ENCODE measurements around the gene RASSF5. TPM values are rescaled to one million over a fixed set of nuclear protein-coding genes. Genes with fewer than 3 reads are reported as not detected.

Gene RASSF5
- total RNA-seq, 1 donor from 2014 or later, result 220 TPM

DNA sequence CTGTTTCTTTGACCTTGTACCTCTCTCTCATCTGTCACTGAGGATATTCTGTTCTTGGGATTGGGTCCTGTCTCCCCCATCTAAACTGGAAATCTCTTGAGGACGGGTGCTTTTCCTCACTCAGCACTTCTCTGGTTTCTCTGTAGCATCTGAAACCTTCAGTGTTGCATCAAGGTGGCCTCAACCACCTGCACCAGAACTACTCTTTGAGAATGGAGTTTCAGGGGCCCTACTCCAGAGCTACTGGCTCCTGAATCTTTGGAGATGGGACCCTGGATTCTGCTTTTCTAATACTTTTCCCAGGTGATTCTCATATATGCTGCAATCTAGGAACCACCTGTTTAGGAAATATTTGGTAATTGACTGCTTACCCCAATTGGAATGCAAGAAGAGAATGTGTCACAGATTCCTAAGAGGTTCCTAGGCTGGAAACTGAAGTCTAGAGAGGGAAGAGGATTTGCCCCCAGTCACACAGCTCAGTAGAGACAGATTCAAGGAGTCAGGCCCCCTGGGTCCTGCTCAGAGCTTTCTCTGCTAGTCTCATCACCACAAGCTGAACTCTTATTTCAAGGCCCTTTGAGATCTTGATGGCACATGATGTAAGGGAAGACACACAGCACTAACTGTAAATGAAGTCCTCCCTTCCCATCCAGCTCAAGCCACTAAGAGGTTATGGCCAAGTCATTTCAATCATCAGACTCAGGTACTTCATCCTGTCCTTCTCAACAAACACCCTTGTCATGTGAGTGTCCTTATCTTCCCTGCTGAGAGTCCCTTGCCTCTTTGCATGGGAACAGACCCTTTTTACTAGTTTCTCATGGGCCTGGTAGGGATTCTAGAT is 56.3 kb downstream of the RASSF5 start:
- Mint-ChIP-seq H3K27ac (peak overlapping the region; percentile 91), H3K9me3 (no peaks in the 10 kb centered on the region), H3K27me3 (ENCODE audit: insufficient read depth) (peaks cover 2% of the 10 kb centered on the region), H3K4me3 (peak overlapping the region; percentile 78), H3K36me3 (ENCODE audit: low read depth) (peaks cover 89% of the 10 kb centered on the region), H3K4me1 (ENCODE audit: low read depth) (peaks cover 93% of the 10 kb centered on the region)
- intact Hi-C loops (cut with micrococcal nuclease), result loop anchor here (2.0 to 10.0 kb wide), 2 partner anchors 15 to 819 kb away; no protein-coding TSS in a partner anchor
- no peak for DNase-seq (ENCODE audit: low spot score)

DNA sequence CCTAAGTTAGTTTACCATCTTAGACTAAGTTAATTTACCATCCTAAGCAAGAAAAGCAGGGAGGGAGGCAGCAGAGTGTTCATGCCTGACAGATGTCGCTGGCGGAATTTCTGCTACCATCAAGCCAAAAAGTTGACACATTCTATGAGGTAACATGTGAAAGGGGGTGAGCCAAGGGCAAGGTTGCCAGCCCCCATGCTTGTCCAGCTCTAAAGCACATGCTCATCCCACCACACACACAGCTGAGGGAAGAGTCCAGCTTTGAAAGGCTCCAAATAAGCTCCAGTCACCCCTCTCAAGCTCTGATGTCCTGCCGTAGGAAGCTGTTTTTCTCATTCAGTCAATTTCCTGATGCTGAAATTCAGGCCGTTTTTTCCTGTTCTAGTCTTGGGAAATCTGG is 58.7 kb downstream of the RASSF5 start:
- Mint-ChIP-seq H3K9me3 (no peaks in the 10 kb centered on the region), H3K27ac (peak overlapping the region; percentile 91), H3K4me1 (ENCODE audit: low read depth) (peaks cover 100% of the 10 kb centered on the region), H3K4me3 (peak overlapping the region; percentile 78), H3K27me3 (ENCODE audit: insufficient read depth) (peaks cover 2% of the 10 kb centered on the region), H3K36me3 (ENCODE audit: low read depth) (peaks cover 80% of the 10 kb centered on the region)
- intact Hi-C loops (cut with micrococcal nuclease), result loop anchor here (1.0 to 10.0 kb wide), 2 partner anchors 9 to 821 kb away; no protein-coding TSS in a partner anchor
- no peak for DNase-seq (ENCODE audit: low spot score)

- peaks cover 2% of the 10 kb centered on the region for H3K27me3 Mint-ChIP-seq (ENCODE audit: insufficient read depth)
- intact Hi-C loops (cut with micrococcal nuclease), result loop anchor here (1.0 to 10.0 kb wide), 2 partner anchors 8 to 822 kb away; no protein-coding TSS in a partner anchor
- peak overlapping the region; percentile 78 for H3K4me3 Mint-ChIP-seq
- DNase-seq (ENCODE audit: low spot score), result no peak
- H3K4me1 Mint-ChIP-seq (ENCODE audit: low read depth), result peaks cover 100% of the 10 kb centered on the region
- peaks cover 79% of the 10 kb centered on the region for H3K36me3 Mint-ChIP-seq (ENCODE audit: low read depth)
- peak overlapping the region; percentile 91 for H3K27ac Mint-ChIP-seq
- no peaks in the 10 kb centered on the region for H3K9me3 Mint-ChIP-seq
These were observed 59.7 kb downstream of the RASSF5 start for GRCh38 chr1:206566999-206567398.

- Mint-ChIP-seq H3K27ac (peak overlapping the region; percentile 83), H3K9me3 (no peaks in the 10 kb centered on the region), H3K4me3 (peak overlapping the region; percentile 78), H3K27me3 (ENCODE audit: insufficient read depth) (no peaks in the 10 kb centered on the region), H3K4me1 (ENCODE audit: low read depth) (peaks cover 100% of the 10 kb centered on the region), H3K36me3 (ENCODE audit: low read depth) (peaks cover 77% of the 10 kb centered on the region)
- no peak for DNase-seq (ENCODE audit: low spot score)
- intact Hi-C loops (cut with micrococcal nuclease), result loop anchor here (10.0 kb wide), 1 partner anchor 823 kb away; no protein-coding TSS in a partner anchor
These were observed 60.9 kb downstream of the RASSF5 start for GRCh38 chr1:206568256-206568655.

DNA sequence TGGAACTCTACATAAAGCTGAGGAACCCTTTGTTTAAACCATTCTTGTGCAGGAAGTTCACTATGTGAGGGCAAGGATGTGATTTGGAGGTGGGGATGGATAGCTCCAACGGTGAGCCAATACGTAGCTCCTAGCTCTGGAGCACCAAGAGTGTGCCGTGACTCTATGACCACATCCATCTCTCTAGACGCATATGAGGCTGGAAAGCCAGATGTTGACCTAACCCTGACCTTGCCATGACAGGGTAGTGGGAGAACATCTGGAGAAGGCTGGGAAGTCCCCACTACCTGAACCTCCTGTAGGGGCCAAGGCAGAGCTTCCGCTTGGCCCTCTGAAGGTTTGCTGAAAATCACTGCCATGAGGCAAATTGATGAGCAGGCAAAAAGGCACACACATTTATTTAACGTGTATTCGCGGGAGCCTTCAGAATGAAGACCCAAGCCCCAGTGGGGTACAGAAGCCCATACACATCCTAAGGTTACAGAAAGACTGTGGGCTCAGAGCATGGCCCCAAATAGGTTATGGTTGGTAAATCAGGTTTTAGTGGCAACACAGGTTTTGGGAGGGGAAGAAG is 61.5 kb downstream of the RASSF5 start:
- no peaks in the 10 kb centered on the region for H3K27me3 Mint-ChIP-seq (ENCODE audit: insufficient read depth)
- peak overlapping the region; percentile 59 for H3K27ac Mint-ChIP-seq
- H3K4me1 Mint-ChIP-seq (ENCODE audit: low read depth), result peaks cover 100% of the 10 kb centered on the region
- H3K4me3 Mint-ChIP-seq, result peak overlapping the region; percentile 57
- DNase-seq (ENCODE audit: low spot score), result no peak
- H3K9me3 Mint-ChIP-seq, result no peaks in the 10 kb centered on the region
- H3K36me3 Mint-ChIP-seq (ENCODE audit: low read depth), result peaks cover 77% of the 10 kb centered on the region
- intact Hi-C loops (cut with micrococcal nuclease), result loop anchor here (10.0 kb wide), 1 partner anchor 824 kb away; no protein-coding TSS in a partner anchor

DNA sequence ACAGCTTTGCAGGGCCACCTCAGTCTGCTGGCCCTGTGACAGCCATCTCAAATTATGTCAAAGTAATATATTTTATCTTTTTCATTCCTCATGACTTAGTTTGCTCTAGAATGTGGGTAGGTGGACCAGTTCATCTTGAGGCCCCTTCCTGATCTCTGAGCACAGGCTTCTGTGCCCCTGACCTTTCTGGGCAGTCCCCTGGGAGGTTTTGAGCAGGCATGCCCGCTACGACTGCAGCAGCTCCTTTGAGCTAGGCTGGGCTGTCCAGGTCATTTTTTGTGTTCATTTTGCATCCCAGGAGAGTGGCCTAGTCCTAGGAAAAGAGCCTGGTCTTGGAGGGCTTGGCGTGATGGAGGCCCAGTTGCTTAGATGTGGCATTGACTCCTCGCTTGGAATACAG is 62.2 kb downstream of the RASSF5 start:
- Mint-ChIP-seq H3K4me3 (peak overlapping the region; percentile 8), H3K27ac (peak overlapping the region; percentile 59), H3K4me1 (ENCODE audit: low read depth) (peaks cover 100% of the 10 kb centered on the region), H3K36me3 (ENCODE audit: low read depth) (peaks cover 75% of the 10 kb centered on the region), H3K27me3 (ENCODE audit: insufficient read depth) (no peaks in the 10 kb centered on the region), H3K9me3 (no peaks in the 10 kb centered on the region)
- DNase-seq (ENCODE audit: low spot score), result no peak
- intact Hi-C loops (cut with micrococcal nuclease), result loop anchor here (10.0 kb wide), 1 partner anchor 825 kb away; no protein-coding TSS in a partner anchor

DNA sequence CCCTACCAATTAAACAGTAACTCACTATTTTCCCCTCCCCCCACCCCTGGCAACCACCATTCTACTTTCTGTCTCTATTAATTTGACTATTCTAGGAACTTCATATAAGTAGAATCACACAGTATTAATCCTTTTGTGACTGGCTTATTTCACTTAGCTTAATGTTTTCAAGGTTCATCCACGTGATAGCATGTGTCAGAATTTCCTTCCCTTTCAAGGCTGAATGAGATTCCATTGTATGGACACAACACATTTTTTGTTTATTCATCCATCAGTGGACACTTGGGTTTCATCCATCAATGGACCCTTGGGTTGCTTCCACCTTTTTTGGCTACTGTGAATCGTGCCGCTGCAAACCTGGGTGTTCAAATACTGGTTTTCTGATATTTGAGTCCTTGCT is 63.2 kb downstream of the RASSF5 start:
- H3K36me3 Mint-ChIP-seq (ENCODE audit: low read depth), result peaks cover 69% of the 10 kb centered on the region
- DNase-seq (ENCODE audit: low spot score), result no peak
- peaks cover 99% of the 10 kb centered on the region for H3K4me1 Mint-ChIP-seq (ENCODE audit: low read depth)
- no peaks in the 10 kb centered on the region for H3K27me3 Mint-ChIP-seq (ENCODE audit: insufficient read depth)
- peak overlapping the region; percentile 45 for H3K4me3 Mint-ChIP-seq
- intact Hi-C loops (cut with micrococcal nuclease), result no loop called here
- H3K27ac Mint-ChIP-seq, result peak overlapping the region; percentile 89
- no peaks in the 10 kb centered on the region for H3K9me3 Mint-ChIP-seq

- intact Hi-C loops (cut with micrococcal nuclease), result no loop called here
- H3K4me3 Mint-ChIP-seq, result peak overlapping the region; percentile 23
These were observed 65.5 kb downstream of the RASSF5 start for GRCh38 chr1:206572835-206573234.

DNA sequence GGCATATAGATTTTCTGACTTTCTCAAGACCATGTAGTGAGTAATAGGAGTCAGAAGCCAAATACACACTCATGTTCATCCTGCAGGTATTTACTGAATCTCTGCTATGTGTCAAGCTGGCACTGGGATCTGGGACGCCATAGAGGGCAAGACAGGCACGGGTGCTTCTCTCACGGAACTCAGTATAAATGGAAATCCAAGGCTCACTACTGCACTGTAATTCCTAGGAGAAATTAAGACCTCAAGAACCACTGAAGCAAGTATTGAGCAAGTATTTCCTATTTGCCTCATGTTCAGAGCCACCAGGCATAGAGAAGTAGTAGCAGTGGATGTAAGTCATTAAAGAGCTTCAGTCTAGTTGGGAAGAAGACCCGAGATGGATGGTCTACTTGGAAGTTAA is 66.0 kb downstream of the RASSF5 start:
- no peaks in the 10 kb centered on the region for H3K9me3 Mint-ChIP-seq
- no peak for DNase-seq (ENCODE audit: low spot score)
- peak overlapping the region; percentile 70 for H3K27ac Mint-ChIP-seq
- H3K27me3 Mint-ChIP-seq (ENCODE audit: insufficient read depth), result no peaks in the 10 kb centered on the region
- H3K4me1 Mint-ChIP-seq (ENCODE audit: low read depth), result peaks cover 97% of the 10 kb centered on the region
- peaks cover 63% of the 10 kb centered on the region for H3K36me3 Mint-ChIP-seq (ENCODE audit: low read depth)
- intact Hi-C loops (cut with micrococcal nuclease), result no loop called here
- H3K4me3 Mint-ChIP-seq, result peak overlapping the region; percentile 52

More at GRCh38 chr1:206572835-206573234, 65.5 kb downstream of the RASSF5 start:
- Mint-ChIP-seq H3K27me3 (ENCODE audit: insufficient read depth) (no peaks in the 10 kb centered on the region), H3K36me3 (ENCODE audit: low read depth) (peaks cover 62% of the 10 kb centered on the region), H3K4me1 (ENCODE audit: low read depth) (peaks cover 97% of the 10 kb centered on the region), H3K9me3 (no peaks in the 10 kb centered on the region), H3K27ac (peak overlapping the region; percentile 70)
- DNase-seq (ENCODE audit: low spot score), result no peak

- peaks cover 97% of the 10 kb centered on the region for H3K4me1 Mint-ChIP-seq (ENCODE audit: low read depth)
- no peak for DNase-seq (ENCODE audit: low spot score)
- peak overlapping the region; percentile 70 for H3K27ac Mint-ChIP-seq
- H3K27me3 Mint-ChIP-seq (ENCODE audit: insufficient read depth), result no peaks in the 10 kb centered on the region
- H3K9me3 Mint-ChIP-seq, result no peaks in the 10 kb centered on the region
- peak overlapping the region; percentile 52 for H3K4me3 Mint-ChIP-seq
- H3K36me3 Mint-ChIP-seq (ENCODE audit: low read depth), result peaks cover 64% of the 10 kb centered on the region
- intact Hi-C loops (cut with micrococcal nuclease), result no loop called here
These were observed 66.4 kb downstream of the RASSF5 start for GRCh38 chr1:206573762-206574161.

DNA sequence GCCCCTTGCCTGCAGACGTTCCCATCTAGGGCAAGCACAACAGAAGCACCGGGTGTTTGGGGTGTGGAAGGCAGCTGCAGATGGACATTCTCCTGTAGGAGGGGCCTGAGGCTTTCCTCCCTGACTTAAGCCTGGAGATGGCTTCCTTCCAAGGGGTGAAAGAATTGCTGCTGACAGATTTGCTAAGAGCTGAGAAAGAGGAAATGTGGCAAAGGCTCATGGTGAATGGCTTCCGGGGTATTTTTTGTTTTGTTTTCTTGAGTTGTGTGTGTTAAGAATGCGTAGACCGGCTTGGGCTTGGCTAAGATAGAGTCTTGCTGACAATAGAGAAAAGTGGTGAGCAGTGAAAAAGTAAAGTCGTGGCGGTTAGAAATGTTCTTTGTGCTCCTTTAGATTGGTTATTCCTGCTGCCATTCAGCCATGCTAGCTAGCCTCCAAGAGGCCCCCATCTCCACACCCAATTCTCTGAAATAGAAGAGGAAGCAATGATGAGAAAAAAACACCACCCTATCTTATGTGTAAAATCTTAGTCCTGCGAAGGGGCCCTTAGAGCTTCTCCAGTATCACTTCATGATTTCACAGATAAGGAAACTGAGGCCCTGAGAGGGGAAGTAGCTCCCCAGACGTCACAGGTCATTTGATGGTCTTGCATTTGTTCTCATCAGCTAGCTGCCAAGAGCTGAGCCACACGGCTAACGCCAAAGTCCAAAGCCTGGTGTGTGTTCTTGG is 68.0 kb downstream of the RASSF5 start:
- Mint-ChIP-seq H3K9me3 (no peaks in the 10 kb centered on the region), H3K27me3 (ENCODE audit: insufficient read depth) (no peaks in the 10 kb centered on the region), H3K4me3 (peak overlapping the region; percentile 70), H3K36me3 (ENCODE audit: low read depth) (peaks cover 69% of the 10 kb centered on the region), H3K4me1 (ENCODE audit: low read depth) (peaks cover 97% of the 10 kb centered on the region), H3K27ac (peak overlapping the region; percentile 100)
- DNase-seq (ENCODE audit: low spot score), result peak; percentile 64
- intact Hi-C loops (cut with micrococcal nuclease), result loop anchor here (1.0 kb wide), 1 partner anchor 9 kb away; no protein-coding TSS in a partner anchor

GRCh38 chr1:206575894-206576737 is 68.8 kb downstream of the RASSF5 start:
- Mint-ChIP-seq H3K9me3 (no peaks in the 10 kb centered on the region), H3K4me3 (peak overlapping the region; percentile 70), H3K27ac (peak overlapping the region; percentile 100), H3K27me3 (ENCODE audit: insufficient read depth) (no peaks in the 10 kb centered on the region), H3K36me3 (ENCODE audit: low read depth) (peaks cover 74% of the 10 kb centered on the region), H3K4me1 (ENCODE audit: low read depth) (peaks cover 97% of the 10 kb centered on the region)
- DNase-seq (ENCODE audit: low spot score), result no peak
- intact Hi-C loops (cut with micrococcal nuclease), result loop anchor here (1.0 kb wide), 1 partner anchor 10 kb away; no protein-coding TSS in a partner anchor
